NCI-H1436 (cell line): ENCODE data around the gene DAB1.

Experiments used
- DNase-seq: peaks from one replicate; lab custom pipeline; 2025; lab: John Stamatoyannopoulos, UW

DAB1 gene

GRCh38 chr1:57072401-57073110 lies 351.3 kb downstream of the DAB1 start:
- DNase-seq, result no peak

GRCh38 chr1:57067863-57068262 lies 356.0 kb downstream of the DAB1 start:
- DNase-seq, result no peak

GRCh38 chr1:57066980-57067610 lies 356.8 kb downstream of the DAB1 start:
- no peak for DNase-seq

- no peak for DNase-seq
These were observed 358.4 kb downstream of the DAB1 start for GRCh38 chr1:57065442-57065841.

GRCh38 chr1:57064379-57065140 lies 359.3 kb downstream of the DAB1 start:
- DNase-seq, result no peak

- no peak for DNase-seq
These were observed 360.3 kb downstream of the DAB1 start for GRCh38 chr1:57063406-57064125.

GRCh38 chr1:57061369-57061768 lies 362.5 kb downstream of the DAB1 start:
- no peak for DNase-seq

- no peak for DNase-seq
These were observed 363.4 kb downstream of the DAB1 start for GRCh38 chr1:57060451-57060850.

GRCh38 chr1:57058652-57059501 lies 365.0 kb downstream of the DAB1 start:
- no peak for DNase-seq

- no peak for DNase-seq
These were observed 375.0 kb downstream of the DAB1 start for GRCh38 chr1:57048856-57049255.

- no peak for DNase-seq
These were observed 377.4 kb downstream of the DAB1 start for GRCh38 chr1:57046462-57046861.

GRCh38 chr1:57041901-57042300 lies 382.0 kb downstream of the DAB1 start:
- DNase-seq, result no peak

GRCh38 chr1:57040811-57041210 lies 383.0 kb downstream of the DAB1 start:
- DNase-seq, result no peak

- no peak for DNase-seq
These were observed 386.9 kb downstream of the DAB1 start for GRCh38 chr1:57036641-57037579.

- no peak for DNase-seq
These were observed 389.1 kb downstream of the DAB1 start for GRCh38 chr1:57034713-57035112.

- no peak for DNase-seq
These were observed 390.4 kb downstream of the DAB1 start for GRCh38 chr1:57033222-57034001.

GRCh38 chr1:57026624-57027354 lies 397.1 kb downstream of the DAB1 start:
- DNase-seq, result no peak

- no peak for DNase-seq
These were observed 399.0 kb downstream of the DAB1 start for GRCh38 chr1:57024855-57025254.

GRCh38 chr1:57024428-57024827 lies 399.4 kb downstream of the DAB1 start:
- no peak for DNase-seq
